HCT116 (cell line): ENCODE data around the gene STK40. TPM values are rescaled to one million over a fixed set of nuclear protein-coding genes. Genes with fewer than 3 reads are reported as not detected.

ENCODE experiments used
- ATAC-seq: fragments of 200-7000 bp; cut with Tn5 transposase; 2 replicates; pipeline ENCODE4 v1.9.1; 2020; ENCODE audit warnings: mild to moderate bottlenecking, moderate library complexity
- BruUV-seq: library from RNA; stranded (reverse); fragments of 400-500 nt; replicated peaks from 2 replicates; lab custom pipeline; 2021; lab: Mats Ljungman, UMichigan
- CTCF ChIA-PET: fragments of 300-600 bp; sonication (Branson Sonifier 250); formaldehyde crosslinking; loops from one replicate; lab custom pipeline; 2021; ENCODE audit warnings: antibody characterized with exemption; lab: Charles Lee
- POLR2A ChIA-PET: fragments of 300-600, 350-600 bp; sonication (Branson Sonifier 250); formaldehyde crosslinking; loops from one replicate; lab custom pipeline; 2021; ENCODE audit warnings: antibody characterized with exemption; lab: Charles Lee
- RAD21 ChIA-PET, 2 experiments: fragments of 300-600 bp; sonication (Branson Sonifier 250); formaldehyde crosslinking; loops; one replicate each; lab custom pipeline; 2023; ENCODE audit warnings: low total read pairs in 2 of 2; ENCODE audit not compliant: uncharacterized antibody in 2 of 2, unreplicated experiment in 2 of 2, low non-redundant PET in 1 of 2; lab: Charles Lee
- DNase-seq: peaks from one replicate; pipeline ENCODE4 v3.0.0-alpha.2; 2010; ENCODE audit warnings: low read depth, low spot score
- H2AFZ ChIP-seq: fragments of 200-600 bp; shearing (Covaris generic), sonication (generic); 2 replicates; pipeline ENCODE4 v1.6.1; 2017; ENCODE audit warnings: low read depth, mixed run types, mixed read lengths, antibody characterized with exemption, low read length; ENCODE audit not compliant: poor library complexity, severe bottlenecking
- H3K27ac ChIP-seq: 2 replicates; pipeline ENCODE4 v1.5.1; 2012; ENCODE audit warnings: low read depth, low read length
- H3K27me3 ChIP-seq: fragments of 200-600 bp; sonication (generic); 2 replicates; pipeline ENCODE4 v1.6.1; 2016; ENCODE audit warnings: mixed run types, low read length, mixed read lengths; ENCODE audit not compliant: insufficient read depth
- H3K36me3 ChIP-seq, 2 experiments: fragments of 200-500 bp in 1 of 2; fragments of 200-600 bp in 1 of 2; sonication (Bioruptor generic) in 1 of 2; sonication (generic) in 1 of 2; 2 replicates each; pipeline versions ENCODE4 v1.5.1 to v1.6.1; 2014 to 2016; ENCODE audit warnings: low read length in 2 of 2, inconsistent platforms in 1 of 2, mixed read lengths in 1 of 2, mixed run types in 1 of 2; ENCODE audit not compliant: insufficient read depth in 2 of 2, control insufficient read depth in 1 of 2
- H3K4me1 ChIP-seq, 2 experiments: fragments of 200-600 bp in 1 of 2; sonication (generic) in 1 of 2; 2 replicates each; pipeline versions ENCODE4 v1.5.1 to v1.6.1; 2012 to 2017; ENCODE audit warnings: low read length in 2 of 2, inconsistent platforms in 1 of 2, mild to moderate bottlenecking in 1 of 2, mixed read lengths in 1 of 2, mixed run types in 1 of 2, moderate library complexity in 1 of 2; ENCODE audit not compliant: insufficient read depth in 2 of 2, control insufficient read depth in 1 of 2
- H3K4me2 ChIP-seq: fragments of 200-600 bp; sonication (generic); 2 replicates; pipeline ENCODE4 v1.6.1; 2017; ENCODE audit warnings: mixed run types, low read length, mixed read lengths
- H3K4me3 ChIP-seq, 2 experiments: fragments of 200-600 bp in 1 of 2; sonication (generic) in 1 of 2; replicated peaks in 1 of 2; 2 replicates each; pipeline ENCODE4 v1.5.1; 2011 to 2016; ENCODE audit warnings: low read length in 2 of 2, control low read depth in 1 of 2, low read depth in 1 of 2, mild to moderate bottlenecking in 1 of 2, mixed read lengths in 1 of 2, mixed run types in 1 of 2
- H3K79me2 ChIP-seq: fragments of 200-600 bp; sonication (generic); 2 replicates; pipeline ENCODE4 v1.6.1; 2017; ENCODE audit warnings: mild to moderate bottlenecking, mixed run types, low read length, moderate library complexity, mixed read lengths; ENCODE audit not compliant: insufficient read depth
- H3K9ac ChIP-seq: fragments of 200-600 bp; sonication (generic); 2 replicates; pipeline ENCODE4 v1.6.1; 2016; ENCODE audit warnings: low read length, mixed read lengths
- H3K9me2 ChIP-seq: fragments of 200-600 bp; sonication (generic), shearing (Covaris generic); 2 replicates; pipeline ENCODE4 v1.6.1; 2017; ENCODE audit warnings: mixed run types, mild to moderate bottlenecking, moderate library complexity; ENCODE audit not compliant: insufficient read depth
- H3K9me3 ChIP-seq, 2 experiments: fragments of 200-500 bp in 1 of 2; fragments of 200-600 bp in 1 of 2; sonication (Bioruptor generic) in 1 of 2; sonication (generic) in 1 of 2; 2 replicates each; pipeline ENCODE4 v1.6.1; 2014 to 2017; ENCODE audit warnings: low read length in 2 of 2, mixed read lengths in 2 of 2, inconsistent platforms in 1 of 2, low read depth in 1 of 2, mild to moderate bottlenecking in 1 of 2, mixed run types in 1 of 2, moderate library complexity in 1 of 2; ENCODE audit not compliant: control insufficient read depth in 1 of 2, insufficient read depth in 1 of 2
- H4K20me1 ChIP-seq: fragments of 200-600 bp; sonication (generic), shearing (Covaris generic); 2 replicates; pipeline ENCODE4 v1.6.1; 2017; ENCODE audit warnings: mixed run types, mild to moderate bottlenecking, moderate library complexity; ENCODE audit not compliant: insufficient read depth
- CTCF ChIP-seq, 3 experiments: fragments of 200-600 bp in 1 of 3; sonication (generic) in 1 of 3; IDR thresholded peaks in 2 of 3; conservative IDR thresholded peaks in 1 of 3; 2 replicates each; pipeline ENCODE4 v1.5.1; 2012 to 2017; ENCODE audit warnings: low read depth in 2 of 3, low read length in 2 of 3, antibody characterized with exemption in 1 of 3, borderline replicate concordance in 1 of 3, control low read depth in 1 of 3, mild to moderate bottlenecking in 1 of 3, mixed read lengths in 1 of 3, mixed run types in 1 of 3, moderate library complexity in 1 of 3; ENCODE audit not compliant: insufficient read depth in 1 of 3
- EGR1 ChIP-seq: IDR thresholded peaks from 2 replicates; pipeline ENCODE4 v1.6.1; 2012; ENCODE audit warnings: low read depth
- ELF1 ChIP-seq: IDR thresholded peaks from 2 replicates; pipeline ENCODE4 v1.6.1; 2012; ENCODE audit warnings: low read depth, borderline replicate concordance
- EZH2 ChIP-seq: fragments of 200-600 bp; sonication (generic); IDR thresholded peaks from 2 replicates; pipeline ENCODE4 v1.6.1; 2017; ENCODE audit warnings: antibody characterized with exemption, mixed run types
- JUND ChIP-seq: IDR thresholded peaks from 2 replicates; pipeline ENCODE4 v1.6.1; 2012
- MAX ChIP-seq: IDR thresholded peaks from 2 replicates; pipeline ENCODE4 v1.6.1; 2012
- POLR2A ChIP-seq: IDR thresholded peaks from 2 replicates; pipeline ENCODE4 v1.7.0; 2011; ENCODE audit warnings: borderline replicate concordance; ENCODE audit not compliant: insufficient read depth, insufficient read length; ENCODE audit errors: extremely low read depth
- POLR2AphosphoS5 ChIP-seq: IDR thresholded peaks from 2 replicates; pipeline ENCODE4 v1.6.1; 2011; ENCODE audit warnings: mild to moderate bottlenecking, low read depth, low read length, moderate library complexity
- REST ChIP-seq: IDR thresholded peaks from 2 replicates; pipeline ENCODE4 v1.6.1; 2012; ENCODE audit warnings: low read depth
- SIN3A ChIP-seq: IDR thresholded peaks from 2 replicates; pipeline ENCODE4 v1.6.1; 2012; ENCODE audit warnings: low read depth
- SRF ChIP-seq: IDR thresholded peaks from 2 replicates; pipeline ENCODE4 v1.6.1; 2012; ENCODE audit warnings: low read depth
- TCF7L2 ChIP-seq: IDR thresholded peaks from 2 replicates; pipeline ENCODE4 v1.7.0; 2011; ENCODE audit warnings: borderline replicate concordance, inconsistent platforms; ENCODE audit not compliant: insufficient read depth, insufficient read length; ENCODE audit errors: extremely low read depth
- intact Hi-C: fragments of 100-400 bp; cut with micrococcal nuclease; formaldehyde crosslinking; loops from 2 replicates; pipeline ENCODE4 v1.10.0; 2022
- total RNA-seq: library from RNA; stranded (reverse); gene quantifications from one replicate; pipeline ENCODE4 v1.2.1, GENCODE V29; 2021; ENCODE audit not compliant: unreplicated experiment

Gene STK40
- total RNA-seq, 1 experiment from 2014 or later: 33.9 TPM

- Histone ChIP-seq H4K20me1 (no peaks in the 10 kb centered on the region), H3K27me3 (no peaks in the 10 kb centered on the region), H3K36me3 (peaks cover 16 to 19% of the 10 kb centered on the region in 2 experiments; a peak in 3 of 4 replicates), H3K27ac (no peak overlapping the region), H3K4me1 (peaks cover 6 to 50% of the 10 kb centered on the region in 2 experiments; a peak in 3 of 4 replicates), H3K4me2 (peak overlapping the region; percentile 78; the same call in 1 of the 2 replicates), H3K4me3 (no peak overlapping the region), H3K79me2 (no peaks in the 10 kb centered on the region), H3K9ac (peak overlapping the region; percentile 26; the same call in 1 of the 2 replicates), H2AFZ (no peak overlapping the region), H3K9me3 (no peaks in the 10 kb centered on the region), H3K9me2 (no peaks in the 10 kb centered on the region)
- ChIA-PET POLR2A (no interaction called here), RAD21 (no interaction called here), CTCF (no interaction called here)
- intact Hi-C loops: no loop called here
- no peak for DNase-seq
- no TSS peak for BruUV-seq
- no peak for ATAC-seq
- no peak for TF ChIP-seq TCF7L2
- TF ChIP-seq SRF: no peak
- no peak for TF ChIP-seq MAX
- TF ChIP-seq REST: no peak
- no peak for TF ChIP-seq SIN3A
- no peak for TF ChIP-seq CTCF (IDR thresholded peaks at IDR 0.05 in 2 of 3, conservative IDR thresholded peaks at IDR 0.05 in 1 of 3; ENCODE audit: borderline replicate concordance in 1 of 3, insufficient read depth in 1 of 3, low read depth in 2 of 3, low read length in 2 of 3)
- no peak for TF ChIP-seq JUND
- TF ChIP-seq EZH2: no peak
- TF ChIP-seq POLR2A: no peak
- no peak for TF ChIP-seq POLR2AphosphoS5
- no peak for TF ChIP-seq ELF1
- TF ChIP-seq EGR1: no peak
Observed at GRCh38 chr1:36349241-36349671, 36.5 kb downstream of the STK40 start.
